RWPE2 (cell line): ENCODE results near the gene SMC3.
"Not testable (repeated sequence)": the region's sequence is repeated elsewhere in the genome, so short reads cannot be mapped to it uniquely, and the experiment has no call there.

Source experiments
- ATAC-seq: fragments of 200-7000 bp; cut with Tn5 transposase; 3 replicates; pipeline ENCODE4 v1.9.1; 2021; ENCODE audit warnings: low read depth
- DNase-seq: peaks from one replicate; pipeline ENCODE4 v3.0.0-alpha.2; 2020; ENCODE audit warnings: low spot score
- H3K27ac ChIP-seq: fragments of 450-650 bp; 2 replicates; pipeline ENCODE4 v1.5.1; 2017; ENCODE audit warnings: mild to moderate bottlenecking; ENCODE audit not compliant: poor library complexity, severe bottlenecking
- H3K27me3 ChIP-seq: fragments of 250-450 bp; sonication (Bioruptor Pico); 2 replicates; pipeline ENCODE4 v1.5.1; 2021; ENCODE audit warnings: mild to moderate bottlenecking, moderate library complexity; ENCODE audit not compliant: insufficient read depth, poor library complexity, severe bottlenecking
- H3K36me3 ChIP-seq: fragments of 250-450 bp; sonication (Bioruptor Pico); 2 replicates; pipeline ENCODE4 v1.5.1; 2020; ENCODE audit warnings: low read depth, mild to moderate bottlenecking, moderate library complexity
- H3K4me1 ChIP-seq: fragments of 250-450 bp; sonication (Bioruptor Pico); 2 replicates; pipeline ENCODE4 v1.5.1; 2021; ENCODE audit warnings: mild to moderate bottlenecking, moderate library complexity; ENCODE audit not compliant: insufficient read depth, poor library complexity, severe bottlenecking
- H3K4me3 ChIP-seq: fragments of 250-450 bp; sonication (Bioruptor Pico); 2 replicates; pipeline ENCODE4 v1.5.1; 2021; ENCODE audit warnings: mild to moderate bottlenecking, moderate library complexity; ENCODE audit not compliant: severe bottlenecking
- H3K9me3 ChIP-seq: fragments of 250-450 bp; sonication (Bioruptor Pico); 2 replicates; pipeline ENCODE4 v1.5.1; 2021; ENCODE audit warnings: mild to moderate bottlenecking, moderate library complexity; ENCODE audit not compliant: severe bottlenecking
- TF ChIP-seq, protein P1 (sequence below): fragments of 450-650 bp; IDR thresholded peaks from one replicate; pipeline ENCODE4 v1.5.1; 2017; ENCODE audit warnings: mild to moderate bottlenecking, moderate library complexity; ENCODE audit not compliant: poor library complexity, severe bottlenecking

Gene SMC3

DNA sequence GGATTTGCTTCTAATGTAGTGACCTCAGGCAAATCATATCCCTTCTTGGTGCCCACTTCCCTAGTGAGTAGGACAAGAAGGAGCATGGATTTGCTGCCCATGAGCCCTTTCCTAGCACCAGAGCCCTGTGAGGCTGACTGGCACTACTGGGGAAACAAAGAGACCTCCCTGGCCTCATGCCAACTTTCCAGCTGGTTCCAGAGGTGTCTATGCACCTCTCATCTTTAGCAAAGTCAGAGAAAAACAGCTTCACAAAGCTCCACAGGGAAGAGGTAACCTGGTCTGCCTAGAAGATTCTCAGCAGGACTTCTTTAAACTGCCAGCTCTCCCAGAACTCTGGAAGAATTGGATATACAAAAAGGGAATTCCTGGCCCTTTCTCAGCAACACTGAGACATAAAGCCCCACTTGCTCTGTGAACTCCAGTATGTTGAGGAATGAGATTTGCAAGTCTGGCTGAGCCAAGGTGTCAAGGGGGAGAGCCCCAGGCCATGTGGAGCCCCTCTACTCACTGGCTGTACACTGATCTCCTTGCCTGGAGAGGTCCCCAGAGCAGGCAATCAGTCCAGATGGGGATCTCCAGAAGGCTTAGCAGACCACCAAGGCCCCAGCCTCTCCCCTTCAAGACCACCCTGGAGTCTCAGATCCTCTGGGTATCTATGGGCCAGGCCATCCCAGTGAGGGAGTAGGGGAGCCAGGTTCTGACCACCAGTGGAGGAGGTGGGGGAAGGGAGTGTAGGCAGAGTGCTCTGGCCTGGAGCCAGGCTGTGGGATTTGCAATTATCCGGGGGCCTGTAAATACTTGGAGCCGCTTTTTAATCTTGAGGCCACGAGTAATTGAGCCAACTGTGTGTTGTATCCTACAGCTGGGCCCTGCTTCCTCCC is 52.3 kb downstream of the SMC3 start:
- DNase-seq (no peak), ATAC-seq (no peak)
- no peak overlapping the region for H3K4me3 ChIP-seq
- H3K9me3 ChIP-seq: no peaks in the 10 kb centered on the region
- no peaks in the 10 kb centered on the region for H3K4me1 ChIP-seq
- no peaks in the 10 kb centered on the region for H3K36me3 ChIP-seq
- TF ChIP-seq, protein P1, sequence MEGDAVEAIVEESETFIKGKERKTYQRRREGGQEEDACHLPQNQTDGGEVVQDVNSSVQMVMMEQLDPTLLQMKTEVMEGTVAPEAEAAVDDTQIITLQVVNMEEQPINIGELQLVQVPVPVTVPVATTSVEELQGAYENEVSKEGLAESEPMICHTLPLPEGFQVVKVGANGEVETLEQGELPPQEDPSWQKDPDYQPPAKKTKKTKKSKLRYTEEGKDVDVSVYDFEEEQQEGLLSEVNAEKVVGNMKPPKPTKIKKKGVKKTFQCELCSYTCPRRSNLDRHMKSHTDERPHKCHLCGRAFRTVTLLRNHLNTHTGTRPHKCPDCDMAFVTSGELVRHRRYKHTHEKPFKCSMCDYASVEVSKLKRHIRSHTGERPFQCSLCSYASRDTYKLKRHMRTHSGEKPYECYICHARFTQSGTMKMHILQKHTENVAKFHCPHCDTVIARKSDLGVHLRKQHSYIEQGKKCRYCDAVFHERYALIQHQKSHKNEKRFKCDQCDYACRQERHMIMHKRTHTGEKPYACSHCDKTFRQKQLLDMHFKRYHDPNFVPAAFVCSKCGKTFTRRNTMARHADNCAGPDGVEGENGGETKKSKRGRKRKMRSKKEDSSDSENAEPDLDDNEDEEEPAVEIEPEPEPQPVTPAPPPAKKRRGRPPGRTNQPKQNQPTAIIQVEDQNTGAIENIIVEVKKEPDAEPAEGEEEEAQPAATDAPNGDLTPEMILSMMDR: no peak
- H3K27ac ChIP-seq: no peak overlapping the region
- H3K27me3 ChIP-seq: no peaks in the 10 kb centered on the region

- H3K36me3 ChIP-seq: no peaks in the 10 kb centered on the region
- no peak for ATAC-seq
- no peaks in the 10 kb centered on the region for H3K9me3 ChIP-seq
- no peak for DNase-seq
- TF ChIP-seq, protein P1: no peak
- H3K27ac ChIP-seq: no peak overlapping the region
- H3K4me3 ChIP-seq: no peak overlapping the region
- H3K4me1 ChIP-seq: no peaks in the 10 kb centered on the region
- H3K27me3 ChIP-seq: no peaks in the 10 kb centered on the region
Observed at GRCh38 chr10:110620398-110620719, 52.9 kb downstream of the SMC3 start.

DNA sequence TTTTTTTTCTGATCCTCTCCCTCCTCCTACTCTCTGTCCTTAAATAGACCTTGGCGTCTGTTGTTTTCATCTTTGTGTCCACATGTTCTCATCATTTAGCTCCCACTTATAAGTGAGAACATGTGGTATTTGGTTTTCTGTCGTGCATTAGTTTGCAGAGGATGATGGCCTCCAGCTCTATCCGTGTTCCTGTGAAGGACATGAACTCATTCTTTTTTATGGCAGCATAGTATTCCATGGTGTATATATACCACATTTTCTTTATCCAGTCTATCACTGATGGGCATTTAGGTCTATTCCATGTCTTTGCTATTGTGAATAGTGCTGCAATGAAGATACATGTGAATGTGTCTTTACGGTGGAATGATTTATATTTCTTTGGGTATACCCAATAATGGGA is 55.8 kb downstream of the SMC3 start:
- not testable (repeated sequence) for H3K27me3 ChIP-seq, H3K9me3 ChIP-seq, H3K27ac ChIP-seq, H3K4me3 ChIP-seq, H3K4me1 ChIP-seq, DNase-seq, H3K36me3 ChIP-seq, ATAC-seq

DNA sequence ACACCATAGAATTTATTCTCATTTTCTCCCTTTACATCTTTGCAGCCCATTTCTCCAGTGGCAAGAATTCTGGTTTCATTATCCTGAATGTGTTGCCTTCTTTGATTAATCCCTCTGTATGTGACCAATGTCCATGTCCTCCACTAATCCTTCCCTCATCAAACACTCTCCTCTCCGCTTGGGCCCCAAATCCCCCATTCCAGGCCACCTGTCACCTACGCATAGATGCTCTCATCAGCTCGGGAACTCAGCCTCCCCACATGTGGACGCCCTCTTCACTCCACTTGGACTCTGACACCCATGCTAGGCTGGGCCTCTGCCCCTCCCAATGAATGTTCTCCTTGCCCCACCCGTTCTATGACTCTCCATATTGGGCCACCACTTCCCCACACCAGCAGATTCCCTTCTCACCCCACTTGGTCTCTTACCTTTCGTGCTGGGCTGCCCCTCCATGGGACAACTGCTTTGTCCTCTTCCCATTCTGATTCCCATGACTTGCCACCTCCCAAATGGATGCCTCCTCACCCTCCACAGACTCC is 57.9 kb downstream of the SMC3 start:
- H3K9me3 ChIP-seq: no peaks in the 10 kb centered on the region
- H3K4me1 ChIP-seq: peaks cover 10% of the 10 kb centered on the region
- DNase-seq (no peak), ATAC-seq (no peak)
- H3K27ac ChIP-seq: no peak overlapping the region
- TF ChIP-seq, protein P1: no peak
- H3K36me3 ChIP-seq: no peaks in the 10 kb centered on the region
- H3K27me3 ChIP-seq: no peaks in the 10 kb centered on the region
- no peak overlapping the region for H3K4me3 ChIP-seq

- ATAC-seq: no peak
- Histone ChIP-seq H3K4me3 (no peak overlapping the region), H3K27me3 (no peaks in the 10 kb centered on the region)
Observed at GRCh38 chr10:110625951-110626855, 58.7 kb downstream of the SMC3 start.

More at GRCh38 chr10:110625951-110626855, 58.7 kb downstream of the SMC3 start:
- no peak overlapping the region for H3K27ac ChIP-seq
- H3K36me3 ChIP-seq: no peaks in the 10 kb centered on the region
- TF ChIP-seq, protein P1: no peak
- DNase-seq: no peak
- H3K9me3 ChIP-seq: no peaks in the 10 kb centered on the region
- H3K4me1 ChIP-seq: peaks cover 12% of the 10 kb centered on the region
